ENCODE results near the gene RIOX2. TPM values are rescaled to one million over a fixed set of nuclear protein-coding genes. Genes with fewer than 3 reads are reported as not detected.

The RIOX2 gene
- total RNA-seq, 1 experiment from 2014 or later, result 73.9 TPM

DNA sequence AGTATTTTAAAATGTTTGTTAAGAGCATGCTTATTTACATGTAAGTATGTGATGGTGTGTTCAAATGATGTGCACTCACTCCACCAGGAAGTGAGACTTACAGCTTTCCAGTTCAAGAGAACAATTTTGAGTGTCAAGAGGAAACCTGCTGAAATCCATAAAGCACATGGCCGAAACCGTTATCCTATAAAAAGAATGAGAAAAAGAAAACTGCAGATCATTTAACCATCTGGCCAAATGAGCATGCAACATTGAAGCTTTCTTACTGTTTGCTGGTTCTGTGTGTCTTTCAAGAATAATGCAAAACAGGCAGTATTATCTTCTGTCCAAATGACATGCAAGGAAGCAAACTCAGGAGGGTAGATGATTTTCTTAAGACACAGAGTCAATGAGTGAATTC, 36.6 kb upstream of the RIOX2 start:
- DNase-seq (ENCODE audit: unreplicated experiment), result no peak
- Mint-ChIP-seq H3K27me3 (ENCODE audit: insufficient read depth, unreplicated experiment) (no peaks in the 10 kb centered on the region), H3K9me3 (ENCODE audit: unreplicated experiment) (no peaks in the 10 kb centered on the region), H3K36me3 (ENCODE audit: insufficient read depth, unreplicated experiment) (no peaks in the 10 kb centered on the region), H3K4me1 (ENCODE audit: insufficient read depth, unreplicated experiment) (peaks cover 7% of the 10 kb centered on the region), H3K27ac (ENCODE audit: low read depth, unreplicated experiment) (no peak overlapping the region), H3K4me3 (ENCODE audit: unreplicated experiment) (no peak overlapping the region)
- intact Hi-C loops (cut with micrococcal nuclease), result no loop called here
- BruUV-seq (replicated peaks), result no TSS peak
- ChIA-PET CTCF (interaction anchor here (0.6 to 3.7 kb wide), 3 partner anchors 14 to 496 kb away, joined by 3 to 15 read pairs (median 3); no protein-coding TSS in a partner anchor), POLR2A (no interaction called here)
- TF ChIP-seq, protein P1, sequence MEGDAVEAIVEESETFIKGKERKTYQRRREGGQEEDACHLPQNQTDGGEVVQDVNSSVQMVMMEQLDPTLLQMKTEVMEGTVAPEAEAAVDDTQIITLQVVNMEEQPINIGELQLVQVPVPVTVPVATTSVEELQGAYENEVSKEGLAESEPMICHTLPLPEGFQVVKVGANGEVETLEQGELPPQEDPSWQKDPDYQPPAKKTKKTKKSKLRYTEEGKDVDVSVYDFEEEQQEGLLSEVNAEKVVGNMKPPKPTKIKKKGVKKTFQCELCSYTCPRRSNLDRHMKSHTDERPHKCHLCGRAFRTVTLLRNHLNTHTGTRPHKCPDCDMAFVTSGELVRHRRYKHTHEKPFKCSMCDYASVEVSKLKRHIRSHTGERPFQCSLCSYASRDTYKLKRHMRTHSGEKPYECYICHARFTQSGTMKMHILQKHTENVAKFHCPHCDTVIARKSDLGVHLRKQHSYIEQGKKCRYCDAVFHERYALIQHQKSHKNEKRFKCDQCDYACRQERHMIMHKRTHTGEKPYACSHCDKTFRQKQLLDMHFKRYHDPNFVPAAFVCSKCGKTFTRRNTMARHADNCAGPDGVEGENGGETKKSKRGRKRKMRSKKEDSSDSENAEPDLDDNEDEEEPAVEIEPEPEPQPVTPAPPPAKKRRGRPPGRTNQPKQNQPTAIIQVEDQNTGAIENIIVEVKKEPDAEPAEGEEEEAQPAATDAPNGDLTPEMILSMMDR (IDR thresholded peaks at IDR 0.05; ENCODE audit: unreplicated experiment), result no peak

DNA sequence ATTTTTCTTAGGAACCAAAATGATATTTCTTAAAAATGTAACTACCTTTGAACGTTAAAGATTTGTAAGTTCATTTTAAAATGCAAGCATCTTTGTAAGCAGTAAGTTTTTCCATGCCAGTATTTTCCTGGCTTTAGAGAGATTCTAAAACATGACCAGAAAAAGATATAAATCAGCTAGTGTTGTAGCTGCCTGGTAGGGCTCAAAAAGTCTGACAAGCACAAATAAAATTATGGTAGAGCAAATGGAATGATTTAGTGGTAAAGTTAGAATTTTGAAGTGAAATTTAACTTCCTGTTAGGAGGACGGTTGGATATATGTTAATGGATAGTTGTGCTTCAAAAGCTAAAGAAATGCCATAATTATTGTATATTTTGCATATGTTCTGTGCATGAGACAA, 33.2 kb upstream of the RIOX2 start:
- H3K27ac Mint-ChIP-seq (ENCODE audit: low read depth, unreplicated experiment), result no peak overlapping the region
- intact Hi-C loops (cut with micrococcal nuclease), result no loop called here
- ChIA-PET POLR2A (no interaction called here), CTCF (interaction anchor here (1.1 to 1.3 kb wide), 2 partner anchors 11 to 33 kb away, joined by 3 to 6 read pairs; no protein-coding TSS in a partner anchor)
- no peak overlapping the region for H3K4me3 Mint-ChIP-seq (ENCODE audit: unreplicated experiment)
- H3K4me1 Mint-ChIP-seq (ENCODE audit: insufficient read depth, unreplicated experiment), result no peaks in the 10 kb centered on the region
- TF ChIP-seq, protein P1 (IDR thresholded peaks at IDR 0.05; ENCODE audit: unreplicated experiment), result no peak
- H3K9me3 Mint-ChIP-seq (ENCODE audit: unreplicated experiment), result no peaks in the 10 kb centered on the region
- no peaks in the 10 kb centered on the region for H3K36me3 Mint-ChIP-seq (ENCODE audit: insufficient read depth, unreplicated experiment)
- BruUV-seq (replicated peaks), result no TSS peak
- no peaks in the 10 kb centered on the region for H3K27me3 Mint-ChIP-seq (ENCODE audit: insufficient read depth, unreplicated experiment)
- no peak for DNase-seq (ENCODE audit: unreplicated experiment)

DNA sequence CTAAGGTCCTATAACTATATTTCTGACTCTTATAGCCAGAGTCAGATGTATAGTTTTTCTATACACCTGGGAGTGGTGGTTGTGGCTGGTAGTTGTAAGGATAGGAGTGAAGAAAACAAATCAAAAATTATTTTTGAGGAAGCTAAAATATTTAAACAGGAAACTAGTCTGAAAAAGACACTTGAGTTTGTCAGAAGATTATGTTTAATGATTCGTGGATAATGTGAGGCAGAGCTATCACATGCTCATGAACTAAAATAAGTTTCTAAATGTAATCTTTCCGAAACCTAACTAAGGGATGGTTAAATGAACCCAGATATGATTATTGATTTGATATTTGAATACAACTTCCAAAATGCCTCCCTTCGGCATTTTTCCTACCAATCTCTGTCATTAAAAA, 32.5 kb upstream of the RIOX2 start:
- ChIA-PET POLR2A (interaction anchor here (0.7 kb wide), 1 partner anchor 26 kb away, joined by 4 read pairs; no protein-coding TSS in a partner anchor), CTCF (interaction anchor here (0.6 to 1.3 kb wide), 3 partner anchors 9 to 20 kb away, joined by 3 to 6 read pairs (median 4); no protein-coding TSS in a partner anchor)
- no TSS peak for BruUV-seq (replicated peaks)
- intact Hi-C loops (cut with micrococcal nuclease), result no loop called here
- H3K4me3 Mint-ChIP-seq (ENCODE audit: unreplicated experiment), result no peak overlapping the region
- TF ChIP-seq, protein P1 (IDR thresholded peaks at IDR 0.05; ENCODE audit: unreplicated experiment), result no peak
- no peaks in the 10 kb centered on the region for H3K4me1 Mint-ChIP-seq (ENCODE audit: insufficient read depth, unreplicated experiment)
- H3K27ac Mint-ChIP-seq (ENCODE audit: low read depth, unreplicated experiment), result no peak overlapping the region
- DNase-seq (ENCODE audit: unreplicated experiment), result no peak
- H3K36me3 Mint-ChIP-seq (ENCODE audit: insufficient read depth, unreplicated experiment), result peaks cover 3% of the 10 kb centered on the region
- peaks cover 6% of the 10 kb centered on the region for H3K27me3 Mint-ChIP-seq (ENCODE audit: insufficient read depth, unreplicated experiment)
- H3K9me3 Mint-ChIP-seq (ENCODE audit: unreplicated experiment), result no peaks in the 10 kb centered on the region

DNA sequence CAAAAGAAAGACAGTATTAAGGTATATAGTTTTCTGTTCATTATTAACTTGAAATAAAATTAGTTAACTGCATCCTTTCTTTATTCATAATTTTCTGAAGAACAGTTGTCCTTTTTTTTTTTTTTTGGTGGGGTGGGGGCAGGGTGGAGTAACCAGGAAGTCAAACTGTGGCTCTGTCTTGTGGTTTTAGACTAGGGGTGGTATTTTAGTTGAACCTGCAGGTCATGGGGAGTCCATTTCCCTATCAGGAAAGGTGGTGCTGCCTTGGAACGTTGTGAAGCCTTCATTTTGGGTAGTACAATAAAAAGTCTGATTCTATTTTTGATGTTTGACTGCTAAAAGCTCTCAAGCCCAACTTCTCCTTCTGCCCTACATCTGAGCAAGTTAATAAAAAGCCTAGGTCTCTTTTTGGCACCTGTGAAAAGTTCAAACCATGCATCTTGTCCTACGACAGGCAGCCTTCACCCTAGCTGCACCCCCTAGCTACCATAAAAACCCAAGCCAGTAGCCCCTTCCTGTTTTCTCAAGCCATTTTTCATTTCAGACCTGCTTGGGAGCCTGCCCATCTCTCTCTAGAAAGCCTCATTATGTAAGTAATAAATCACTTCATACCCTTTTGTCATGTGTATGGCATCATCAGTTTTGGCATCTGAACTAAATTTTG, 31.2 kb upstream of the RIOX2 start:
- ChIA-PET POLR2A (no interaction called here), CTCF (interaction anchor here (0.6 to 1.2 kb wide), 3 partner anchors 18 to 211 kb away, joined by 3 to 5 read pairs (median 3); no protein-coding TSS in a partner anchor)
- no peaks in the 10 kb centered on the region for H3K4me1 Mint-ChIP-seq (ENCODE audit: insufficient read depth, unreplicated experiment)
- no TSS peak for BruUV-seq (replicated peaks)
- H3K27me3 Mint-ChIP-seq (ENCODE audit: insufficient read depth, unreplicated experiment), result peaks cover 12% of the 10 kb centered on the region
- TF ChIP-seq, protein P1 (IDR thresholded peaks at IDR 0.05; ENCODE audit: unreplicated experiment), result no peak
- H3K9me3 Mint-ChIP-seq (ENCODE audit: unreplicated experiment), result no peaks in the 10 kb centered on the region
- DNase-seq (ENCODE audit: unreplicated experiment), result no peak
- intact Hi-C loops (cut with micrococcal nuclease), result no loop called here
- H3K36me3 Mint-ChIP-seq (ENCODE audit: insufficient read depth, unreplicated experiment), result peaks cover 4% of the 10 kb centered on the region
- H3K4me3 Mint-ChIP-seq (ENCODE audit: unreplicated experiment), result no peak overlapping the region
- no peak overlapping the region for H3K27ac Mint-ChIP-seq (ENCODE audit: low read depth, unreplicated experiment)
